HepG2 (cell line): ENCODE measurements around the gene ADGRB3. TPM values are rescaled to one million over a fixed set of nuclear protein-coding genes. Genes with fewer than 3 reads are reported as not detected.

Experiments
- ATF7 ChIP-seq, 2 experiments: fragments of 450-650 bp in 1 of 2; sonication (generic) in 1 of 2; formaldehyde crosslinking in 1 of 2; IDR thresholded peaks; 2 replicates each; pipeline versions ENCODE4 v1.4.0 to v1.6.1; 2016 to 2020; ENCODE audit warnings: antibody characterized with exemption in 1 of 2, mild to moderate bottlenecking in 1 of 2, missing genetic modification reagents in 1 of 2
- CREB1 ChIP-seq, 2 experiments: fragments of 450-650 bp in 1 of 2; IDR thresholded peaks; 2 replicates each; pipeline ENCODE4 v1.6.1; 2016 to 2017; ENCODE audit warnings: control low read depth in 1 of 2, mild to moderate bottlenecking in 1 of 2, missing compliant biosample characterization in 1 of 2, missing genetic modification characterization in 1 of 2
- RARA ChIP-seq: IDR thresholded peaks from 2 replicates; pipeline ENCODE4 v1.6.1; 2016; ENCODE audit warnings: missing genetic modification reagents, missing compliant biosample characterization
- RFX1 ChIP-seq: fragments of 450-650 bp; IDR thresholded peaks from 2 replicates; pipeline ENCODE4 v1.6.1; 2017
- SIN3B ChIP-seq: fragments of 150-350 bp; IDR thresholded peaks from 2 replicates; pipeline ENCODE4 v1.6.1; 2014; ENCODE audit warnings: low read length
- ZMYM2 ChIP-seq: sonication (generic); formaldehyde crosslinking; IDR thresholded peaks from 2 replicates; pipeline ENCODE4 v1.8.0; 2022; ENCODE audit warnings: mild to moderate bottlenecking, missing genetic modification reagents
- ZNF101 ChIP-seq: sonication (generic); formaldehyde crosslinking; IDR thresholded peaks from 2 replicates; pipeline ENCODE4 v1.4.0; 2020; ENCODE audit warnings: mild to moderate bottlenecking, low read depth, missing genetic modification reagents, borderline replicate concordance
- ZNF138 ChIP-seq: sonication (generic); formaldehyde crosslinking; IDR thresholded peaks from 2 replicates; pipeline ENCODE4 v1.5.0; 2020; ENCODE audit warnings: mild to moderate bottlenecking, low read depth, missing genetic modification reagents
- ZNF234 ChIP-seq: sonication (generic); formaldehyde crosslinking; conservative IDR thresholded peaks from 2 replicates; pipeline ENCODE4 v1.5.1; 2020; ENCODE audit warnings: mild to moderate bottlenecking, missing genetic modification reagents
- ZNF354B ChIP-seq: sonication (generic); formaldehyde crosslinking; IDR thresholded peaks from 2 replicates; pipeline ENCODE4 v1.8.0; 2022; ENCODE audit warnings: mild to moderate bottlenecking, missing genetic modification reagents
- ZNF782 ChIP-seq: sonication (generic); formaldehyde crosslinking; IDR thresholded peaks from 2 replicates; pipeline ENCODE4 v1.4.0; 2020; ENCODE audit warnings: missing genetic modification reagents, mild to moderate bottlenecking, borderline replicate concordance
- polyA plus RNA-seq, 8 experiments: library from polyadenylated mRNA; depleted of rRNA in 3 of 8; stranded (reverse) in 7 of 8; unstranded in 1 of 8; fragments of >200 nt; fragmentation: Illumina TruSeq in 4 of 8; extraction: Trizol in 4 of 8; gene quantifications; 2 replicates each; pipeline versions ENCODE4 v1.2.1 to v1.2.3, GENCODE V29; 2011 to 2016; ENCODE audit warnings: low read depth in 4 of 8, missing spikeins in 1 of 8, mixed read lengths in 1 of 8; ENCODE audit not compliant: insufficient read depth in 1 of 8
- total RNA-seq, 5 experiments: library from RNA; depleted of rRNA; stranded (reverse); fragments of >200 nt; fragmentation: Illumina TruSeq; extraction: Trizol; gene quantifications; 2 replicates each; pipeline ENCODE4 v1.2.3, GENCODE V29; 2016; ENCODE audit warnings: low read depth in 1 of 5
- TF ChIP-seq, protein P1 (sequence below): IDR thresholded peaks from 2 replicates; pipeline ENCODE4 v1.6.1; 2016; ENCODE audit warnings: low read depth

Gene ADGRB3
- total and polyA plus RNA-seq, 2 of the 13 experiments (the other 11 are each of a cell fraction or from before 2014, with no cell fraction given): not detected

GRCh38 chr6:68633281-68633971 is 1.7 kb upstream of the ADGRB3 start (continued):
- TF ChIP-seq ZNF101 (no peak), ZNF782 (CRISPR knock-in tag) (no peak), ZNF138 (CRISPR knock-in tag) (no peak), SIN3B (no peak), RARA (no peak), ZNF234 (CRISPR knock-in tag) (no peak), ZMYM2 (CRISPR knock-in tag) (no peak), ZNF354B (CRISPR knock-in tag) (no peak), RFX1 (no peak), CREB1 (IDR thresholded peaks at IDR 0.05) (no peak), CREB1 (CRISPR knock-in tag; IDR thresholded peaks at IDR 0.05) (no peak), ATF7 (IDR thresholded peaks at IDR 0.05) (no peak), ATF7 (CRISPR knock-in tag; IDR thresholded peaks at IDR 0.05) (no peak)
- TF ChIP-seq, protein P1, sequence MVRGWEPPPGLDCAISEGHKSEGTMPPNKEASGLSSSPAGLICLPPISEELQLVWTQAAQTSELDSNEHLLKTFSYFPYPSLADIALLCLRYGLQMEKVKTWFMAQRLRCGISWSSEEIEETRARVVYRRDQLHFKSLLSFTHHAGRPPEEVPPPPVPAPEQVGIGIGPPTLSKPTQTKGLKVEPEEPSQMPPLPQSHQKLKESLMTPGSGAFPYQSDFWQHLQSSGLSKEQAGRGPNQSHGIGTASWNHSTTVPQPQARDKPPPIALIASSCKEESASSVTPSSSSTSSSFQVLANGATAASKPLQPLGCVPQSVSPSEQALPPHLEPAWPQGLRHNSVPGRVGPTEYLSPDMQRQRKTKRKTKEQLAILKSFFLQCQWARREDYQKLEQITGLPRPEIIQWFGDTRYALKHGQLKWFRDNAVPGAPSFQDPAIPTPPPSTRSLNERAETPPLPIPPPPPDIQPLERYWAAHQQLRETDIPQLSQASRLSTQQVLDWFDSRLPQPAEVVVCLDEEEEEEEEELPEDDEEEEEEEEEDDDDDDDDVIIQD (CRISPR knock-in tag): no peak
